Measurements from ENCODE around the gene COX4I2.

COX4I2 gene

GRCh38 chr20:31678389-31679356, 41.0 kb downstream of the COX4I2 start:
- no peak for DNase-seq

GRCh38 chr20:31679357-31680285, 41.9 kb downstream of the COX4I2 start:
- DNase-seq: no peak

GRCh38 chr20:31680286-31681127, 42.8 kb downstream of the COX4I2 start:
- DNase-seq: no peak

GRCh38 chr20:31681128-31681727, 43.5 kb downstream of the COX4I2 start:
- no peak for DNase-seq

GRCh38 chr20:31681769-31682168, 44.1 kb downstream of the COX4I2 start:
- DNase-seq: no peak

GRCh38 chr20:31682352-31682751, 44.6 kb downstream of the COX4I2 start:
- DNase-seq: no peak

GRCh38 chr20:31682927-31683326, 45.2 kb downstream of the COX4I2 start:
- no peak for DNase-seq

- DNase-seq: no peak
Observed at GRCh38 chr20:31684153-31685015, 46.7 kb downstream of the COX4I2 start.

GRCh38 chr20:31685853-31686643, 48.3 kb downstream of the COX4I2 start:
- DNase-seq: no peak

GRCh38 chr20:31687777-31688176, 50.1 kb downstream of the COX4I2 start:
- DNase-seq: no peak

GRCh38 chr20:31689141-31689540, 51.4 kb downstream of the COX4I2 start:
- no peak for DNase-seq

- no peak for DNase-seq
Observed at GRCh38 chr20:31690124-31690666, 52.5 kb downstream of the COX4I2 start.

- DNase-seq: no peak
Observed at GRCh38 chr20:31691646-31692275, 54.0 kb downstream of the COX4I2 start.

- DNase-seq: no peak
Observed at GRCh38 chr20:31693402-31693801, 55.7 kb downstream of the COX4I2 start.

- DNase-seq: peak; percentile 16
Observed at GRCh38 chr20:31693987-31694661, 56.4 kb downstream of the COX4I2 start.
